Measurements from ENCODE around the gene ISL2.

ISL2 gene

GRCh38 chr15:76377217-76377616, 40.6 kb downstream of the ISL2 start:
- DNase-seq (ENCODE audit: low read depth): no peak

- no peak for DNase-seq (ENCODE audit: low read depth)
Measured at GRCh38 chr15:76377751-76378150, 41.2 kb downstream of the ISL2 start.

- DNase-seq (ENCODE audit: low read depth): no peak
Measured at GRCh38 chr15:76378691-76379090, 42.1 kb downstream of the ISL2 start.

- no peak for DNase-seq (ENCODE audit: low read depth)
Measured at GRCh38 chr15:76380249-76380648, 43.7 kb downstream of the ISL2 start.

- DNase-seq (ENCODE audit: low read depth): no peak
Measured at GRCh38 chr15:76381366-76381765, 44.8 kb downstream of the ISL2 start.

- no peak for DNase-seq (ENCODE audit: low read depth)
Measured at GRCh38 chr15:76382987-76383728, 46.6 kb downstream of the ISL2 start.

GRCh38 chr15:76384409-76384808, 47.8 kb downstream of the ISL2 start:
- no peak for DNase-seq (ENCODE audit: low read depth)

- no peak for DNase-seq (ENCODE audit: low read depth)
Measured at GRCh38 chr15:76386178-76386577, 49.6 kb downstream of the ISL2 start.

GRCh38 chr15:76386926-76387325, 50.4 kb downstream of the ISL2 start:
- DNase-seq (ENCODE audit: low read depth): no peak

GRCh38 chr15:76390571-76390970, 54.0 kb downstream of the ISL2 start:
- DNase-seq (ENCODE audit: low read depth): no peak

- no peak for DNase-seq (ENCODE audit: low read depth)
Measured at GRCh38 chr15:76391309-76391708, 54.7 kb downstream of the ISL2 start.

- no peak for DNase-seq (ENCODE audit: low read depth)
Measured at GRCh38 chr15:76391847-76392246, 55.3 kb downstream of the ISL2 start.

All from activated T-cell treated with anti-CD3 and anti-CD28 coated beads for 48 hours (primary cell).